ENCODE measurements around the gene CYP2W1.
A peak's percentile ranks its signal among the peaks of the same experiment; 100 is the strongest.
"Not testable (repeated sequence)": the region's sequence is repeated elsewhere in the genome, so short reads cannot be mapped to it uniquely, and the experiment has no call there.

The CYP2W1 gene

DNA sequence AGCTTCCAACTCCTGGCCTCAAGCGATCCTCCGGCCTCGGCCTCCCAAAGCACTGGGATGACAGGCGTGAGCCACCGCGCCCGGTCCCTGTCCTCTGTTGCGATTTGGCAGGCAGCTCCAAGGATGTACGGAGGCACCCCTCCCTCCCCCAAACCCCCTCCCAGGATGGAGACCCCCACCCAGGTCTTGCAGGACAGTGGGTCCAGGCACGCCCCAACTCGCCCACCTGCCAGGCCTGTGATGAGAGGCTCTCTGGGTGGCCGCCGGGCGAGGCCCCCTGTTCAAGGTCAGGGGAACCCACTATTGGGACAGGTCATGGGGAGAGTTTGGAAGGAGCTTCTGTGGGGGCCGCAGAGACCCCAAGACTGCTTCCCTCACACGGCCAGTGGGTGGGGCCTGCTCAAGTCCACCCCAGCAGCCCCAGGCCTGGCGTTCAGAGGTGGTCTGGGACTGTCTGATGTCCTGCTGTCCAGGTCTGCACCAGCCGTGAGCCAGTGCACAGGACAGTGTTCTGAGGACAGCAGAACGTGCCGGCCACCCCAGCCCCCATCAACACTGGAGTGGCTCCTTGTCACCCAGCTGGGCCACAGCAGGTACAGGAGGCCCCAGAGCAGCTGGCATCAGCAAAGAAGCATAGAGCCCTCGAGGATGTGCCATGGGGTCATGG is 31.0 kb upstream of the CYP2W1 start:
- no peak for DNase-seq (ENCODE audit: low spot score)

DNA sequence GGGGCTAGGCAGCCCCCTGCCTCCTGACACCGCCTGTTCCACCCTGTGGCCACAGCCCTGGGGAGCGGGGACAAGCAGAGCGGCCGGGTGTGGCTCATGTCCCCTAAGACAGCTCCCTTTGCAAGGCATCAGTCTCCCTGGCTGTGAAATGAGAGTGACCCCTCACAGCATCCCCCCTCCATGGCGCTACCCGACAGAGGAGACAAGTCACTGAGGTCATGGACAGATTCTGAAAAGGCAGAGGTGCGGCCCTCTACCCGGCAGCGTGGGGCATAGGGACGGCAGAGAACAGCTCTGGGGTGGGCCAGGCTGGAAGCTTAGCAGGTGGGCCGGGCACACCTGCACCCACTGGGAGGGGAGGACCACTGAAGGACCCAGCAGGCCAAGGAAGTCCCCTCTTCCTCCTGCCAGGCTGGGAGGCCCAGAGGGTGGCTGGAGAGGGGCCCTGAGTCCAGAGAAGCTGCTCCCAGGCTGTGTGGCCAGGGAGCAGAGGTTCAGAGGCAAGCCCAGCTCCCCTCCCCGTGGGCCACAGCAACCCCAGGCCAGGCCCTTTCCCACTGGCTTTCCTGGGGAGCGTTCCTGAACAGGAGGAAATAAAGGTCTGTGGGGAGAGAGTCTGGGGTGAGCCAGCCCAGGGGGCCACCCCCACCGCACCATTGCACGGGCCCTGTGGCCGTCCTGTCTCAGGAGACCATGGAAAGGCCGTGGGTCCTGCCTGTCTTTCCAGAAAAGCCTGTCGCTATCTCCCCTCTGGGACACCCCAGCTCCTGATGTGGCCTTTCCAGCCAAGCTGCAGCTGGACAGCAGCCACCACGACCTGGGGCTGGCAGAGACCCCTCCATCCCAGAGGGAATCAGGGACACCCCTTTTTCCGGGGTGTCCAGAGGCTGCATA is 30.2 kb upstream of the CYP2W1 start:
- no peak for DNase-seq (ENCODE audit: low spot score)
- no peak for FAIRE-seq

More for the DNA sequence above, 31.0 kb upstream of the CYP2W1 start:
- FAIRE-seq: peak; percentile 48

DNA sequence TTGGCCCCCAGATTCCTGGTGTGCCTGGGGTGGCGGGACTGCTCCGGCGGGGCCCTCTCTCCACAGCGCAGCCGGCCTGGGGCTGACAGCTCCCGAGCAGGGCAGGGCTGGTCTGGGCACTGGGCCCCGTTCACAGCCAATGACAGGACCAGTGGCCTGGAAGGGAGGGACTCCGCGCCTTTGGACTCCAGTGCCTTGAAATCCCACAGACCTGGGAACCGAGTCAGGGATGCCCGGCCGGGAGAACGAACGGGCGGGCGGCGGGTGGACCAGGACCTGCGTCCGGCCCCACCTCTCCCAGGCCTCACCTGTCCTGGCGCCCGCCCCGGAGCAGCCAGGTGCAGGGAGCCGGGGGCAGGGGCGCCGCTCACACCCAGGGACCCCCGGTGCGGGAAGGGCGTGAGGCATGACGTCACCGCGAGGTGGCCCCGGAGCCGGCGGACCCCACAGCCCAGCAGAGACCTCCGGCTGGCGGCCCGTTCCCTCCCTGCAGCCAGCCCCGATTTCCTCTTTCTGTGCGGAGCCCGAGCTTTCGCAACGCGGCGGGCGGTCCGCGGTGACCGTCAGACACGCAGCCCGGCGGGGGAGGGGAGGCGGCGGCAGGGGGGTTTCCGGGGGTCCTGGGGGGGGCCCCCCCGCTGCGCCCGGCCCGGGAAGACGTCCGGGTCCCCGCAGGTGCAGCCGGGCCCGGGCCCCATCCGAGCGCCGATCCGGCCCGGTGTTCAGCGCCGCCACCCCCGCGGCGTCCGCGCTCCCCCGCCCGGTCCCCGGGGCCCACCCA is 29.2 kb upstream of the CYP2W1 start:
- no peak for FAIRE-seq

DNA sequence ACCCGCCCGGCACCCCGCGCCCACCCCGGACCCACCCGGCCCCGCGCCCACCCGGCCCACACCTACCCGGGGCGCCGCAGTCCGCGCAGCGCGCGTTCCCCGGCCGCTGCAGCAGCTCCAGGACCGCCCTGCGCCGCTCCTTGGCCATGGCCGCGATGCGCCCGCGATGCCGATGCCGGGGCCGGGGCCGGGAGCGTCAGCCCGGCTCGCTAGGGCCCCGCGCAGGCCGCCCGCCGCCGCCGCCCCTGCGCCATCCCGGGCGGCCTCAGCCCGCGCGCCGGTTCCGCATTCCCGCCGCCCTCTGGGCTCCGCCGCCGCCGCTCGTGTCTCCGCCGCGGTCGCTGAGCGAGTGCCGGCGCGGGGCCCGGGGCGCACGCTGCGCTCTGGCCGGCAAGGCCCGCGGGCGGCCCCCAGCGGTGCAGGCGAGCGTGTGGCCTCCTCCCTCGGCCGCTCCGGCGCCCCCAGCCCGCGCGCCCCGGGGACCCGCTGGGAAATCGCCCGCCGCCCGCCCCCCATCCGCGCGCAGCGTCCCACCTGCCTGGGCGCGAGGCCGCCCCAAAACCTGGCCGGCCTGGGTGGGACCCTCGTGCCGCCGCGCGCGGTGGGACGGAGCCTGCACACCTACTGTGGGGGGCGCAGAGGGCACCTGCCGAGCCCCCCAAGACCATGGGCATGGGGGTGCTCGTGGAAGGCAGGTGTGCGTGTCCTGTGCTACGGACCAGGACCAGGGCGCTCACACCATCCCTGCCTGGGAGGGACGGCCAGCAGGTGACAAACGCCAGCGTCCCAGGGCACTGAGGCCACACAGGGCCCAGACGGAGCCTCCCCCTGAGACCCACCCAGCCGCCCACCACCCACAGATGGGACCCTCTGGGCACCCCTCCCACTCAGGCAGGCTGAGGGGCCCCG is 28.4 kb upstream of the CYP2W1 start, which contains the start of gene ADAP1:
TSS of gene ADAP1 (minus strand) at position 351 of the 909 bp plus-strand sequence. CDS start at position 148, 203 bp downstream.
- DNase-seq (ENCODE audit: low spot score) (peak; percentile 62), FAIRE-seq (no peak)

More for the DNA sequence above, 29.2 kb upstream of the CYP2W1 start:
- no peak for DNase-seq (ENCODE audit: low spot score)

DNA sequence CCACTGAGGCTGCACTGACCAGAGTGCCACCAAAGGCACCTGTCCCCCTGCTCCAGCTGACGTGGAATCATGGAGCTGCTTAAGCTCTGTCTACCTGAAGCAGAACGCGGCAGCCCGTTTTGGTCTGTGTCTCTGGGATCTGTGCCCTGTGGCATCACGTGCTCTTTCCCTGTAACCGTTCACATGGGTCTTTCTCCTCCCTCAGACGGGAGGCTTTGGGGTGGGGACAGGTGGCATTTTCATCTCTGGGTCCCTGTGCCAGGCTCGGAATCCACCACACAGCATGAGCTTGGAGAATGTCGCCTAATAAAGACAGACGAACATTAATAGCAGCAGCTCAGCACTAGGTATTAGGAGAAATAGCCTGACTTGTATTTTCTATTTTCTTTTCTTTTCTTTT is 26.9 kb upstream of the CYP2W1 start:
- DNase-seq (ENCODE audit: low spot score) (no peak), FAIRE-seq (no peak)

DNA sequence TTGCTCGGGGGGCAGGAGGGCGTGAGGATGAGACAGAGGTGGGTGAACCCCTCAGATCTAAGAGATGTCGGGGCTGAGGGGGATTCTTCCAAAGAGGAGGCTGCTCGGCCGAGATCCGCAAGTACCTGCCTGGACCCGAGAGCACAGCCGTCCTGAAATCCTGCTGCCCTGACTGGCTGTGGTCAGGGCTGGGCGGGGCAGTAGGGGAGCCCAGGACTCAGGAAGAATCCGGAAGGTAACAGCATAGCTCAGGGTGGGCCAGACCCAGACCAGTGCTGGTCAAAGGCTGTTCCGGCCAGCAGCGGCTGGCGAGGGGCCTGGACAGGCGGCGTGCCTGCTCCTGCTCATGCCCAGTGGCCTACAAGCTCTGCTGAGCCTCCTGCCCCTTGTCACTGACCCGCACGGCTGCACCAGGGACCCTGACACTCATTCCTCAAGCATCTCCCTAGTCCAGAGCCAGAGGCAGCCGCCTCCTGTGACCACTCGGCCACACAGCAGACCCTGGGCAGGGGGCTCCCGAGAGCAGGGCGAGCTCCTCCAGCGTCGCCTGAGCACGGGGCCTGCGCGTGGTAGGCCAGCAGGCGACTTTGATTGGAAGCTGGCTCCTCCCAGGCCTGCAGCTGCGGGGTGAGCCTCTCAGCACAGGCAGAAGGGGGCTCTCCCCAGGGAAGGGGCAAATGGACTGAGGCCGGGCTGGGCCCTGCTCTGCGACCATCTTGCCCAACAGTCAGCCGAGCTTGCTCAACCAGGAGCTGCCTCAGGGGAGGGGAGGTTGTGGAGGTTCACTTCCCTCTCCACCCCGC is 25.4 kb upstream of the CYP2W1 start:
- FAIRE-seq (peak; percentile 85), DNase-seq (ENCODE audit: low spot score) (no peak)

DNA sequence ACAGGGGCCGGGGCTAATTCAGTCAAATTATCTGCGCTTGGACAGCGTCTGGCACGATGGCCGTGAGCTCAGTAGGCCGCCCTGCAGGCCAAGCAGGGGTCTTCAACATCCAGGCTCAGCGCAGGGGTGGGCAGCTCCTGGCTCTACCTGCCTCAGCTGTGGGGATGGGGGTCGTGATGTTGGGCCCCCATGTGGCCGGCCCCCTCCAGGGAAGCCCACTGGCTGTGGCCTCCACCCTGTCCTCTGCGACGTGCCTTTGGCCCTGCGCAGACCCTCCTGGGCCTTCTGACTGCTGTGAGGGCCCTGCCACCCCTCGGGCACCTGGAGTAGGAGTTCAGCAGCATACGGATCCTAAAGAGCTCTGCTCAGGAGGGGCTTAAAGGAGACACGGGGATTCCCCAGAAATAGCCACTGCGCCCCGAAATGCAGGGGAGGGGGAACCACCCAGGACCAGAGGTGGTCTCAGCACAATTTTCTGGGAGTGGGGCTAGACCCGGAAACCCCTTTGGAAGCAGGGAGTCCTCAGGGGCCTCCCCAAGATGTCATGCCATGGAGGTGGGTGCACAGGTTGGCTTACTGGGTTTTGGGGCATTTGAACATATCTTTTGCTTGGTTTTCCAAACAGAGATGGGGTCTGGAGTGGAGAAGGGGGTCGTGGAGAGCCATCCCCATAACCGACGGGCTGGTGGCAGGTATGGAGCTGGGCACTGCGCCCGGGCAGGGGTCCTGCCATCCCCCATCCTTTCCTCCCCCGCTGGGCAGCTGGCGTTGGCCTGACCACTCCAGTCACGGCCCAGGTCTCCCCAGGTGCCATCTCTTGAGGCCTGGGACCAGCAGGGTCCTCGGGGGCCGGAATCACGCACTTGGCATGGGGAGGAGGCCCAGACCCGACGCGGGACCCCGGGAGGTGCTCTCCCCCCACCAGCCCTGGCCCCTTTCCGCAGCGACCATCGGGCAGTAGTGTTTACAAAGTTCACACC is 24.5 kb upstream of the CYP2W1 start:
- FAIRE-seq (no peak), DNase-seq (ENCODE audit: low spot score) (no peak)

DNA sequence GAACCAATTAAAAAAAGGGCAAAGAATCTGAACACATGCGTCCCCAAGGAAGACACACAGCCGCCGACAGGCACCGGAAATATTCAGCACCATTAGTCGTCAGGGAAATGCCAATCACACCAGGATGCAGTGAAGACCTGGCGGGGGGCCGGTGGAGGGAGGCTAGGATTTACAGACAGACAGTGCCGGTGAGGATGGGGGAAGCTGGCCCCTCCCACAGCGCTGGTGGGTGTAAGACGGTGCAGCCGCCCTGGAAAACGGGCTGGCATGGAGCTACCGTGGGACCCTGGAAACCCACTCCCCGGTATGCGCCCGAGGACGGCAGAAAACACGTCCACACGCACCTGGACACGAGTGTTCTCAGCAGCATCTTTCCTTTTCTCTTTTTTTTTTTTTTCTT is 23.7 kb upstream of the CYP2W1 start:
- DNase-seq (ENCODE audit: low spot score) (no peak), FAIRE-seq (no peak)

DNA sequence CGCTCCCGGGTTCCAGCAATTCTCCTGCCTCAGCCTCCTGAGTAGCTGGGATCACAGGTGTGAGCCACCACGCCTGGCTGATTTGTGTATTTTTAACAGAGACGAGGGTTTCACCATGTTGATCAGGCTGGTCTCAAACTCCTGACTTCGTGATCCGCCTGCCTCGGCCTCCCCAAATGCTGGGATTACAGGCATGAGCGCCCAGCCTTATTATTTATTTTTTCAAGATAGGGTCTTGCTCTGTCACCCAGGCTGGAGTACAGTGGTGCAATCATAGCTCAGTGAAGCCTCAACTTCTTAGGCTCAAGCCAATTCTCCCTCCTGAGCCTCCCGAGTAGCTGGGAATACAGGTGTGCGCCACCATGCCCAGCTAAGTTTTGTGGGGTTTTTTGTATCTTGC is 23.2 kb upstream of the CYP2W1 start:
- FAIRE-seq; DNase-seq (ENCODE audit: low spot score): not testable (repeated sequence)

DNA sequence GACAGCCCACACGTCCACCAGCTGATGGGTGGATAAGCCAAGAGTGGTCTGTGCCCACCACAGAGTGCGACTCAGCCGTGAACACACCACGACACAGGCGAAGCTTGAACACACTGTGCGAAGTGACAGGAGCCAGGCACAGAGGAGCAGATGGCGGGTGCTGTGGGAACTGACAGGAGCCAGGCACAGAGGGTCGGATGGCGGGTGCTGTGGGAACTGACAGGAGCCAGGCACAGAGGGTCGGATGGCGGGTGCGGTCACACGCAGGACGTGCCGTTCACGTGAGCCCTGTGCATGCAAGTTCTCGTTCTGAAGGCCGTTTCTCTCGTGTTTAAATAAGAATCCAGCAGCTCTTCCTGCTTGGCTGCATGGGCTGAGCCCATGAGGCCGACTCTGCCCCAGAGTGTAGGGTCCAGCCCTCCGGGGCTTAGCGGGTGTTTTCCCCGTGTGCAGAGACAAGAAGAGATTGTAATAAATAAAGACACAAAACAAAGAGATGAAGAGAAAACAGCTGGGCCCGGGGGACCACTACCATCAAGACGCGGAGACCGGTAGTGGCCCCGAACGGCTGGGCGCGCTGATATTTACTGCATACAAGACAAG is 22.6 kb upstream of the CYP2W1 start:
- DNase-seq (ENCODE audit: low spot score): no peak
- peak; percentile 80 for FAIRE-seq

DNA sequence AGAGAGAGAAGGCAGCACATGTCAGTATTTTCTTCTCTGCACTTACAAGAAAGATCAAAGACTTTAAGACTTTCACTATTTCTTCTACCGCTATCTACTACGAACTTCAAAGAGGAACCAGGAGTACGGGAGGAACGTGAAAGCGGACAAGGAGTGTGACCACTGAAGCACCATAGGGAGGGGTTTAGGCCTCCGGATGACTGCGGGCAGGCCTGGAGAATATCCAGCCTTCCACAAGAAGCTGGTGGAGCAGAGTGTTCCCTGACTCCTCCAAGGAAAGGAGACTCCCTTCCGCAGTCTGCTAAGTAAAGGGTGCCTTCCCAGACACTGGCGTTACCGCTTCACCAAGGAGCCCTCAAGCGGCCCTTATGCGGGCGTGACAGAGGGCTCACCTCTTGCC is 22.0 kb upstream of the CYP2W1 start:
- FAIRE-seq; DNase-seq (ENCODE audit: low spot score): not testable (repeated sequence)

DNA sequence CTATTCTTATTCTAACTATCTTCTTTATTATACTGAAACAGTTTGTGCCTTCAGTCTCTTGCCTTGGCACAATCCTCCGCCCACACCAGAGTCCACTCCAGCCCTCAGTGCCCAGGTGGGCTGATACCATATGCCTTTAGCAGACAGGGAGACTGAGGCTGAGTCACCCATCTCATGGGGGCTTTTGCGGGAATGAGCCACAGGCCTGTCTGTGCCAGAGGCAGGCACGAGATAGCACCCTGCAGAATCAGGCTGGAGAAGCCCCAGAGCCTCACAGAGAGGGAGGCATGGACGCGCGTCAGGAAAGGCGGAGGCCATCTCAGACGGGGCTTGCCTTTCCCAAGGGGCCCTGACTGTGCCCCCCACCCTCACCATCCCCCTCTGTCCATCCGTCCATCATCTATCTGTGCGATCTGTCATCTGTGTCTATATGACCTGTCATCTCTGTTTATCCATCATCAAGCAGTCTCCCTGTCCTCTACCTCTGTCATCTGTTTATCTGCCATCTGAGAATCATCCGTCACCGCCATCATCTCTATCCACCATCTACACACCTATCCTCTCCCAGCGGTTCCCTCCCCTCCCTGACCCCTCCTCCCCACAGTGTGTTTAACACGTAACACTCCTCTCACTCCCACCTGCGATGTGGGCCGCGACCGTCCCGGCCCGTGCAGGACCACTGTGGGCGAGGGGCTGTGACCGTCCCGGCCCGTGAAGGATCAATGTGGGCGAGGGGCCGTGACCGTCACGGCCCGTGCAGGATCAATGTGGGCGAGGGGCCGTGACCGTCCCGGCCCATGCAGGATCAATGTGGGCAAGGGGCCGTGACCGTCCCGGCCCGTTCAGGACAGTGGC is 21.2 kb upstream of the CYP2W1 start:
- DNase-seq (ENCODE audit: low spot score): no peak
- peak; percentile 70 for FAIRE-seq

DNA sequence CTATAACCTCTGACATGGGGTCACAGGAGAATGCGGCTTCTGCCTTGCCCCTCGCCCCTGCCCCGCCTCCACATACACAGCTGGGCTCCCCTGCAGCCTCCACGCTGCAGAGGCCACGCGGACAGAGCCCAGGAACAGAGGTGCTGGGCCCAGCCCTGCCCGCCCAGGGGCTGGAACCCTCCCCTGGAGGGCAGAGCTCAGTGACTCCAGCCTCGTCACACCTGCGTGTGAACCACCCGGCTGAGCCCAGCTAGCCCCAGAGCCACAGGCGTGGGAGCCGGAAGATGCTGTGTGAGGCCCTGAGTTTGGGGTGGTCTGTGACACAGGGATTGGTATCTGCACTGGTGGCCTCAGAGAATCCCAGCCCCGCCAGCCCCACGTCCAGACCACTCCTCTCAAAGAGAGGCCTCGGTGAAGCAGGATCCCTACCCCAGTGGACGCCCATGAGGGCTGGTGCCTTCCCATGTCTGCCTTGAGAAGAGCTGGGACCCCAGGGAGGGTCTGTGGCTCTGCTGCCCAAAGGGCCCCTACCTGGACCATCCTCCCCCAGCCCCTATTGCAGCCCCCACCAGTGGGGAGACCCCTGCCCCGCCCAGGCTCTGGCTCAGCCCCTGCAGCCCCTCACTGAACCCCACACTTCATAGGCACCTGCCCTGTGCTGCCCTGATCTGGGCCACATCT is 20.4 kb upstream of the CYP2W1 start:
- FAIRE-seq (no peak), DNase-seq (ENCODE audit: low spot score) (no peak)

DNA sequence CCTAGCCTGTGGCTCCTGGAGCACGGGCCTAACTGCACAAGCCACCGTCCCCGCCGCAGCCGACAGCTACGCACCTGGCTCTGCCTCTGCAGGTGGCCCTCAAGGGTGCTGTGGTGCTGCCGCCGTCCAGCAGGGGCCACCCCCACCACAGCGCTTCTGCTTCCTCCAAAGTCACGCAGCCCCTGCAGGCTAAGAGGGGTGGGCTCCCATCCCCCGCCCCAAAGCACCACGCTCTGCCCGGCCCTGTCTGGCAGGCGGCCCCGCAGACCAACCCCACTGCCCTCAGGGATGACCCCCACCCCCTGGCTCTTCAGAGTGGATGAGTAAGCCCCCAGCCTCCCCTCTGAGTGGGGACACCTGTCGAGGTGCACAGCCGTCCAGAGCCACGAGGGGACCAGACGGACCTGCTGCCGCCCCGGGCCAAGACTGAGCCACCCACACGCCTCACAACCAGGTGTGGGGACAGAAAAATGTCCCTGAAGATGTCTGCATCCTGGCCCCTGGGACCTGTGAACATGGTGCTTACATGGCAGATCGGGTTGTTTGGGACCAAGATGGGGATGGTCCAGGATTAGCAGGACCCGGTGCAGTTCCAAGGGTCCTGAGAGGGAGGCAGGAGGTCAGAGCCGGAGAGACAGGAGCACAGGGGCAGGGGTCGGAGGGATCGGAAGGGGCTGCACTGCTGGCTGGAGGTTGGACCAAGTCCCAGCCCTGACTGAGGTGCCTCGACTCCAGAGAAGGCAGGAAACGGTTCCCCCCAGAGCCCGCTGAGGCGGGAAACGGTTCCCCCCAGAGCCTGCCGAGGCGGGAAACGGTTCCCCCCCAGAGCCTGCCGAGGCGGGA is 19.5 kb upstream of the CYP2W1 start:
- FAIRE-seq (peak; percentile 89), DNase-seq (ENCODE audit: low spot score) (no peak)

DNA sequence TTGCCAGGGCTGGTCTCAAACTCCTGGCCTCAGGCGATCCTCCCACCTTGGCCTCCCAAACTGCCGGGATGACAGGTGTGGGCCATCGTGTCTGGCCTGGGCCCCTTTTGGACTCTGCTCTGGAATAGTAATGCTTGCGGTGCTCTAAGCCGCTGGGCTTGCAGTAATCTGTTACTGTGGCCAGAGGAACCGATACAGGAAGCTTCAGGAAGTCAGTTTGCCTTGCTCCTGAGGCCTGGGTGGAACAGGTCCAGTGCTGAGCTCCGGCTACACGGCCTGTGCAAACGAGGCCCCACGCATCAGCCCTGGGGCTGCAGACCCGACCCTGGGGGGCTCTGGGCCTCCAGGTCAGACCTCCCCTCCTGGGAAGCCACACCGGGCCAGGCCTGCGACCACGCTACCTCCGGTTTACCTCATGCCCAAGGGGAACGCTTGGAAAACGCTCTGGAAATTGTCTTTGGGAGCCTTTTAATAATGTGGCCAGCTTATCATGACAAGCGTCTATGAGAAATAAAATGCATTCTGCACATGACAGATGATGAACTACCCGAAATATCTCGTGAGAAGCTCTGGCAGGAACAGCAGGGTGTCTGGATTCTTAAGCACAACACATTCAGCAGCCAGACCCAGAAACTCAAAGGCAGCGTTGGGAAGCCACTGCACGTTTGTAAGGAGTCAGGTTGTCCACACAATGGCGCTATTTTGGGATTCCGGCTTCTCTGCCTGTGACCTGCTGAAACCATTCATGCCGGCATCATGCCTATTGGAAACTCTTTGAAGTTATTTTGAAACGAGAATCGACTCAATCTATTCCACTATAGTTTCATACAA is 18.4 kb upstream of the CYP2W1 start:
- DNase-seq (ENCODE audit: low spot score): no peak

More for the DNA sequence above, 18.4 kb upstream of the CYP2W1 start:
- FAIRE-seq: no peak
